DND-41 (cell line): Measurements from ENCODE around the gene TAF6L.

Source experiments
- ATAC-seq: fragments of 200-7000 bp; cut with Tn5 transposase; 3 replicates; pipeline ENCODE4 v1.9.1; 2021; ENCODE audit warnings: low read depth; ENCODE audit not compliant: insufficient read depth
- DNase-seq: peaks from one replicate; pipeline ENCODE4 v3.0.0-alpha.2; 2020
- H2AFZ ChIP-seq: 2 replicates; pipeline ENCODE4 v1.6.0; 2012; ENCODE audit warnings: low read depth, low read length
- H3K27ac ChIP-seq: 2 replicates; pipeline ENCODE4 v1.5.1; 2012; ENCODE audit warnings: low read length, inconsistent platforms
- H3K27me3 ChIP-seq: fragments of 200-600 bp; sonication (generic); 2 replicates; pipeline ENCODE4 v1.6.0; 2012; ENCODE audit warnings: low read length, mild to moderate bottlenecking, inconsistent platforms; ENCODE audit not compliant: insufficient read depth, poor library complexity
- H3K36me3 ChIP-seq: 2 replicates; pipeline ENCODE4 v1.5.1; 2012; ENCODE audit warnings: low read length, inconsistent platforms; ENCODE audit not compliant: insufficient read depth
- H3K4me1 ChIP-seq: 2 replicates; pipeline ENCODE4 v1.5.1; 2012; ENCODE audit warnings: mild to moderate bottlenecking, low read length; ENCODE audit not compliant: insufficient read depth
- H3K4me2 ChIP-seq: 2 replicates; pipeline ENCODE4 v1.6.0; 2012; ENCODE audit warnings: mild to moderate bottlenecking, moderate library complexity, low read length, inconsistent platforms; ENCODE audit not compliant: insufficient read depth
- H3K4me3 ChIP-seq, 2 experiments: fragments of 200-600 bp in 1 of 2; shearing (Covaris generic) in 1 of 2; 2 replicates each; pipeline ENCODE4 v1.5.1; 2012 to 2016; ENCODE audit warnings: inconsistent platforms in 2 of 2, low read length in 2 of 2, mild to moderate bottlenecking in 2 of 2, low read depth in 1 of 2, moderate library complexity in 1 of 2
- H3K79me2 ChIP-seq: 2 replicates; pipeline ENCODE4 v1.6.0; 2012; ENCODE audit warnings: low read length, inconsistent platforms; ENCODE audit not compliant: insufficient read depth
- H3K9ac ChIP-seq: 2 replicates; pipeline ENCODE4 v1.6.0; 2012; ENCODE audit warnings: low read depth, mild to moderate bottlenecking, inconsistent platforms, low read length, moderate library complexity
- H3K9me3 ChIP-seq: 2 replicates; pipeline ENCODE4 v1.5.1; 2012; ENCODE audit warnings: low read length, moderate library complexity, mild to moderate bottlenecking, inconsistent platforms; ENCODE audit not compliant: insufficient read depth, severe bottlenecking
- H4K20me1 ChIP-seq: 2 replicates; pipeline ENCODE4 v1.6.0; 2012; ENCODE audit warnings: low read length; ENCODE audit not compliant: insufficient read depth
- CTCF ChIP-seq: IDR thresholded peaks from 2 replicates; pipeline ENCODE4 v1.5.1; 2012; ENCODE audit warnings: borderline replicate concordance, low read length, moderate library complexity, mild to moderate bottlenecking; ENCODE audit not compliant: poor library complexity, severe bottlenecking; ENCODE audit errors: extremely low read depth
- EZH2 ChIP-seq: IDR thresholded peaks from 3 replicates; pipeline ENCODE4 v1.6.1; 2012; ENCODE audit warnings: borderline replicate concordance, low read depth, mild to moderate bottlenecking, moderate library complexity, low read length, inconsistent platforms; ENCODE audit not compliant: severe bottlenecking

TAF6L gene

GRCh38 chr11:62799486-62799885, 28.3 kb downstream of the TAF6L start:
- H2AFZ ChIP-seq: no peak overlapping the region
- no peak for DNase-seq
- H3K27me3 ChIP-seq: no peaks in the 10 kb centered on the region
- peaks cover 43% of the 10 kb centered on the region for H3K79me2 ChIP-seq
- peaks cover 93% of the 10 kb centered on the region for H3K36me3 ChIP-seq
- no peak overlapping the region for H3K4me2 ChIP-seq
- TF ChIP-seq CTCF: no peak
- TF ChIP-seq EZH2: no peak
- H4K20me1 ChIP-seq: peaks cover 18% of the 10 kb centered on the region; the same call in 1 of the 2 replicates
- ATAC-seq: no peak
- no peaks in the 10 kb centered on the region for H3K9me3 ChIP-seq
- no peak overlapping the region for H3K9ac ChIP-seq
- H3K4me3 ChIP-seq: no peak overlapping the region
- H3K4me1 ChIP-seq: peaks cover 16% of the 10 kb centered on the region
- H3K27ac ChIP-seq: no peak overlapping the region

GRCh38 chr11:62801071-62801470, 29.9 kb downstream of the TAF6L start:
- H3K9ac ChIP-seq: no peak overlapping the region
- H3K27me3 ChIP-seq: no peaks in the 10 kb centered on the region
- no peak overlapping the region for H2AFZ ChIP-seq
- no peak overlapping the region for H3K27ac ChIP-seq
- peaks cover 19% of the 10 kb centered on the region; the same call in 1 of the 2 replicates for H4K20me1 ChIP-seq
- no peak for DNase-seq
- no peak overlapping the region for H3K4me3 ChIP-seq
- no peak for ATAC-seq
- H3K79me2 ChIP-seq: peaks cover 48% of the 10 kb centered on the region
- TF ChIP-seq EZH2 (no peak), CTCF (no peak)
- H3K9me3 ChIP-seq: no peaks in the 10 kb centered on the region
- H3K4me2 ChIP-seq: no peak overlapping the region
- H3K4me1 ChIP-seq: peaks cover 22% of the 10 kb centered on the region
- H3K36me3 ChIP-seq: peaks cover 77% of the 10 kb centered on the region

GRCh38 chr11:62804310-62805075, 33.3 kb downstream of the TAF6L start:
- Histone ChIP-seq H3K79me2 (peaks cover 48% of the 10 kb centered on the region), H2AFZ (peak overlapping the region; percentile 74), H3K36me3 (peaks cover 46% of the 10 kb centered on the region), H3K9me3 (no peaks in the 10 kb centered on the region), H3K4me3 (peak overlapping the region; percentile 42 to 73), H3K4me2 (peak overlapping the region; percentile 85), H3K27ac (peak overlapping the region; percentile 78), H3K9ac (peak overlapping the region; percentile 84), H4K20me1 (peaks cover 15% of the 10 kb centered on the region; the same call in 1 of the 2 replicates), H3K27me3 (no peaks in the 10 kb centered on the region), H3K4me1 (peaks cover 29% of the 10 kb centered on the region)
- ATAC-seq (peak; percentile 2), DNase-seq (no peak)
- no peak for TF ChIP-seq CTCF
- TF ChIP-seq EZH2: no peak
